HG03025 (cell line): ENCODE data around the gene C1QL1.

Experiments used
- ATAC-seq: cut with Tn5 transposase; IDR thresholded peaks from one replicate; pipeline ENCODE4 v1.9.1; 2021; ENCODE audit warnings: mild to moderate bottlenecking, moderate library complexity; ENCODE audit not compliant: unreplicated experiment, low FRiP score

The C1QL1 gene

GRCh38 chr17:44933824-44934744, 34.0 kb downstream of the C1QL1 start:
- no peak for ATAC-seq

- ATAC-seq, result no peak
Observed at GRCh38 chr17:44932787-44933097, 35.4 kb downstream of the C1QL1 start.

- no peak for ATAC-seq
Observed at GRCh38 chr17:44932096-44932786, 35.9 kb downstream of the C1QL1 start.

GRCh38 chr17:44931376-44931775, 36.7 kb downstream of the C1QL1 start:
- ATAC-seq, result no peak

- ATAC-seq, result no peak
Observed at GRCh38 chr17:44930667-44931066, 37.4 kb downstream of the C1QL1 start.

- ATAC-seq, result no peak
Observed at GRCh38 chr17:44928950-44929720, 39.0 kb downstream of the C1QL1 start.

- ATAC-seq, result no peak
Observed at GRCh38 chr17:44928136-44928535, 40.0 kb downstream of the C1QL1 start.

- no peak for ATAC-seq
Observed at GRCh38 chr17:44927696-44928095, 40.4 kb downstream of the C1QL1 start.

GRCh38 chr17:44926821-44927525, 41.1 kb downstream of the C1QL1 start:
- no peak for ATAC-seq

- ATAC-seq, result no peak
Observed at GRCh38 chr17:44925731-44926697, 42.1 kb downstream of the C1QL1 start.

- ATAC-seq, result no peak
Observed at GRCh38 chr17:44924107-44924544, 44.0 kb downstream of the C1QL1 start.

GRCh38 chr17:44922746-44923470, 45.2 kb downstream of the C1QL1 start:
- no peak for ATAC-seq

- ATAC-seq, result no peak
Observed at GRCh38 chr17:44922136-44922535, 46.0 kb downstream of the C1QL1 start.

- ATAC-seq, result no peak
Observed at GRCh38 chr17:44921122-44921882, 46.8 kb downstream of the C1QL1 start.

- no peak for ATAC-seq
Observed at GRCh38 chr17:44920565-44920940, 47.5 kb downstream of the C1QL1 start.

GRCh38 chr17:44919885-44920564, 48.1 kb downstream of the C1QL1 start:
- no peak for ATAC-seq

- ATAC-seq, result no peak
Observed at GRCh38 chr17:44919411-44919810, 48.7 kb downstream of the C1QL1 start.
